NCI-H526 (cell line): Measurements from ENCODE around the gene SOWAHB.

ENCODE experiments used
- DNase-seq, 2 experiments: peaks; one replicate each; lab custom pipeline; 2025; lab: John Stamatoyannopoulos, UW

Gene SOWAHB, protein sequence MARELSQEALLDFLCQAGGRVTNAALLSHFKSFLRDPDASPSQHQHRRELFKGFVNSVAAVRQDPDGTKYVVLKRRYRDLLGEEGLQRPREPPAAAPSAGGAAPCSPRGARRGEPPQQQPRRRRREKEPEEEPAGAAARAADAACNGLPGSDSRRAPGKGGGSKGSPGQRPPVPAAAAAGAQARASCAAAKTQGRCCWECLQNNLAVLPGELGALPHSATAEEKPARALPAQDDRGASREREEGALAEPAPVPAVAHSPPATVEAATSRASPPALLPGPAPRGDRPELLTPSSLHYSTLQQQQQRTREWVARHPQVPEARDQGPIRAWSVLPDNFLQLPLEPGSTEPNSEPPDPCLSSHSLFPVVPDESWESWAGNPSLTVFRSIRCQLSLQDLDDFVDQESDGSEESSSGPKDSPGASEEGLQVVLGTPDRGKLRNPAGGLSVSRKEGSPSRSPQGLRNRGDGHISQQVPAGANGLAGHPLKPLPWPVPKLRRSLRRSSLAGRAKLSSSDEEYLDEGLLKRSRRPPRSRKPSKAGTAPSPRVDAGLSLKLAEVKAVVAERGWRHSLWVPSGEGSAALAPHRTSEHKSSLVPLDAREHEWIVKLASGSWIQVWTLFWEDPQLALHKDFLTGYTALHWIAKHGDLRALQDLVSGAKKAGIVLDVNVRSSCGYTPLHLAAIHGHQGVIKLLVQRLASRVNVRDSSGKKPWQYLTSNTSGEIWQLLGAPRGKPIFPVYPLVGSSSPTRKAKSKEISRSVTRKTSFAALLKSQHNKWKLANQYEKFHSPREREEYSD

DNA sequence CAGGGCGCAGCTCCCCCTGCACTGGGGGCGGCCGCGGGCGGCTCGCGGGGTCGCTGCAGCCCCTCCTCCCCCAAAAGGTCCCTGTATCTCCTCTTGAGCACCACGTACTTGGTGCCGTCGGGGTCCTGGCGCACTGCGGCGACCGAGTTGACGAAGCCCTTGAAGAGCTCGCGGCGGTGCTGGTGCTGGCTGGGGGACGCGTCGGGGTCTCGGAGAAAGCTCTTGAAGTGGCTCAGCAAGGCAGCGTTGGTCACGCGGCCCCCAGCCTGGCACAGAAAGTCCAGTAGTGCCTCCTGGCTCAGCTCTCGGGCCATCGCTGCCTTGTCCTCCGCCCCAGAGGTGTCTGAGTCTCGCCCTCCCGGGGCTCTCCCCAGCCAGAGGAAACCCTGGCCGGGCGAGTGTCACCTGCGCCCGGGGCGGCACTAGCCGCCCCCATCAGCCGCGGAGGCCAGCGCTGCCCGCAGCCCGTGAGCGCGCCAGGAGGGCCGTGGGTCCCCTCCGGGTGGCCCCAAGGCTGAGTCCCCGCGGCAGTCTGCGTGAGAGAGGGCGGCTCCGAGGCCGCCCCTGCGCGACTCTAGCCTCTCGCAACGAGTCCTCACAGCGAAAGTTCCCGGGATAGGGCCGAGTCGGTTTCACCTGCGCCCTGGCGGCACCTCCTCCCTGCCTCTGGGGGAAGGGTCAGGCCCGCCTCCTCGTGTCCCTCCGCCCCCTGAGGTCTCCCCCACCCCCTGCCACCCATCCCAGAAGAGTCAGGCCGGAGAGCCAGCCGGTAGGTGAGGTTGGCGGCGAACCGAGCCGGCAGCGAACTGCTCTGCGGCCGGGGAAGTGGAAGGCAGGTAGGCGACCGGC lies at the start of gene SOWAHB:
Gene SOWAHB, minus strand, starts transcription at position 609 of the 849 bp plus-strand sequence. Its CDS starts 295 bp downstream, at position 314.
- DNase-seq: peak; percentile 67 to 80

DNA sequence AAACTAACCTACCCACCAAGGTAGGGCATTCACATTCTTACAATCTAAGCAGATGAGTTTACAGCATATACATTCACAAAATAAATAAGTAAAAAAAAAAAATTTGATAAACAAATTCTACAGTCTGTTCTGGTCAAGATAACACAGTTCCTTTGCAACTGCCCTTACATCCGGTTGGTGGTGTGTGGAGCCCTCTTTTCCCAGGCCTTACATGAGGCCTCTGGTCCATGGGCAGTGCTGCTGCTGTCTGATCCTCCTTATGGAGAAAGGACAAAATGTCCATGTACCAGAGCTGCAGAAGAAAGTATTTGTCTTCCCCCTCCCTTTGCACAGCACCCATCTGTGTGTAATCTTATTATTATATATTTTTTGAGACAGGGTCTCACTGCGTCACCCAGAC lies 49.4 kb upstream of the SOWAHB start:
- peak; percentile 26 to 29 for DNase-seq

DNA sequence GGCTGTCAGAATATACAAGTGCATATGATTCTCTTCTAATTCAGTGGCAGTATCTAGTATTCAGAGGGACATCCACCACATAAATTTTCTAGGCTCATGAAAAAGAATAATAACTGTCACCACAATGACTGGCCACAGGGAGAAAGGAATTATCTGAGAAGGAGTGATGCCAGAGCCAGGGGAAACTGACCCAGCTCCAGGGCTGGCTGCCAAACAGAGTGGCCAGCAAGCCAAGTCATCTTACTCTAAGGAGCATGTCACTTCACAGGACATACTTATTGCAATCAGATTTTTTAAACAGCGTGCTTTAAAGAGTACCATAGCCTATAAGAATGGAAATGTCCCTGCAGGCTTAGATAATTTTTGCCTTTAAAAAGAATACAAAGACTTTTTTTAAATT lies 45.8 kb upstream of the SOWAHB start:
- no peak for DNase-seq

DNA sequence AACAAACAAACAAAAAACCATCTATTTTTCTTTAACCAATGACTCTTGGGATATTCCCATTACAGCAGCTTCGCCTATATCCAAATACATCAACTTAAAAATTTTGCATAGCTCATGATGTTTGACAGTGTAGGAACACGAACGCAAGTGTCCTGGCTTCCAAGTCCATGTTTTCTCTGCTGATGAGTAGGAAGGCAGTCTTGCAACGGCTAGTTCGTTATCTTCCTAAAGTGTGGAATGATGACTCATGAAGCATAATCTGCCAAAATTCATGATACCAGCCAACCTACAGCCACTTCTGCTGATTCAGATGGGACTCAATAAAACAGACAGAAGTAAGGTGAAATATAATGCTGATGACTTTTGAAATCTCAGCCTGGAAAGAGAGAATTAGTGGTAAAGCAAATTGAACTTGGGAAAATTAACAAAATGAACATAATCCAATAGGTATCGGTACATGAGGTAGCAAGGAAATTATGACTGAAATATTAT lies 45.2 kb upstream of the SOWAHB start:
- no peak for DNase-seq

DNA sequence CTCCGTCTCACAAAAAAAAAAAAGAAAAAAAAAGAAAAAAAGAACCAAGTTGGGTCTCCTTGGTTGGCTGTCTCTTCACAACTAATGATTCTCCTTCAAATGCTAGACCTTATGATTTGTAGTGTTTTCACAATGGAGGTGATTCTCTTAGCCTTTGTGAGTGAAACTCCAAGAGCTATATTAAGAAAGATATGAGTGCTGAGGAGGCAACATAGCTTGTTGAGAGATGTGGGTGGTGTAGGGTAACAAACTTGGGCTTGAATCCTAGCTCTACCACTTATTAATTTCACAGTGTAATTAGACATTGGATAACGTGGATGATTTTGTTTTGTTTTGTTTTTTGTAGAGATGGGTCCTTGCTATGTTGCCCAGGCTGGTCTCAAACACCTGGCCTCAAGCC lies 41.2 kb upstream of the SOWAHB start:
- no peak for DNase-seq

DNA sequence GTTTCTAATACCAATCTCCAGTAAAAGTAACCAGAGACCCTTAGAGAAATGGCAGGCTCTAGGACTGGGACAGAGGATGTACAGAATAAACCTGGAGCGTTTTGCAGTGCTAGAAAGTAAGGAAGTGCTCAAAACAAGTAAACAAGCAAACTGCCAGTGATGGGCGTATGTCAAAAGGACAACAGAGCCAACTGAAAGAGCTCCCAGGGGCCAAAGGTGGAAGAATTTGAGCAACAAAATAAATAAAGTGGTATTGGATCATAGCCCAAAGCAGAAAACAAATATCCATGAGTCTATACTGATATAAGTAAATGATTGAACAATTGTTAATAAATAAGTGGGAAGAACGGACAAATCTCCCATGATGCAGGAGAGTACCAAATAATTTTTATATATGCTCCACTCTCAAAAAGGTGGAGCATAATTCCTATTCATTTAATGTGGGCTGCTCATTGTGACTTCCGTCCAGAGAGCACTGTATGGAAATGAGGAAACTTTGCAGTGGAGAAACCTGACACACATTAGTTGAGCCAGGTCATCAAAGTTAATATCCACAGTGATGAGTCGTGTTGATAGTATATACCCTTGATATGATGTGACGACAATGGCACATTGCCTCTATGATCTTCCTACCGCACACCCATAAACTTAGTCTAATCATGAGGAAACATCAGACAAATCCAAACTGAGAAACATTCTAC lies 33.8 kb upstream of the SOWAHB start:
- no peak for DNase-seq

DNA sequence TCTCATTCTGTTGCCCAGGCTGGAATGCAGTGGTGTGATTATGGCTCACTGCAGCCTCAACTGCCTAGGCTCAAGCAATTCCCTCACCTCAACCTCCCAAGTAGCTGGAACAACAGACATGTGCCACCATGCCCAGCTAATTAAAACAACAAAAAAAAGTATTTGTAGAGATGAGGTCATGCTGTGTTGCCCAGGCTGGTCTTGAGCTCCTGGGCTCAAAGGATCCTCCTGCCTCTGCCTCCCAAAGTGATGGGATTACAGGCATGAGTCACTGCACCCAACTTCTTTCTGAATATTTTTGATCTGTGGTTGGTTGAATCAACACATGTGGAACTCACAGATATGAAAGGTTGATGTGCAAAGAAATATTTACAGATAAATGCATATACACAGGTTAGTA lies 33.1 kb upstream of the SOWAHB start:
- DNase-seq: no peak

DNA sequence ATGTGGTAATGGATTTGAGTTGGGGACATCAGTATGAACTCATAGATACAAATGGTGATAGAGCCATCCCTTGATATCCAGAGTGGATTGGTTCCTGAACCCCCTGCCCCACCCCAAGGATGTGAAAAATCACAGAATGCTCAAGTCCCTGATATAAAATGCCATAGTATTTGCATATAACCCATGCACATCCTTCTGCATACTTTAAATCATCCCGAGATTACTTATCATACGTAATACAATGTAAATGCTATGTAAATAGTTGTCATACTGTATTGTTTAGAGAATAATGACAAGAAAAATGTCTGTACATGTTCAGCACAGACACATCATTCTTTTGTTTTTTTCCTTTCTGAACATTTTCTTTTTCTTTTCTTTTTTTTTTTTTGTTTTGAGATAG lies 32.7 kb upstream of the SOWAHB start:
- DNase-seq: no peak

DNA sequence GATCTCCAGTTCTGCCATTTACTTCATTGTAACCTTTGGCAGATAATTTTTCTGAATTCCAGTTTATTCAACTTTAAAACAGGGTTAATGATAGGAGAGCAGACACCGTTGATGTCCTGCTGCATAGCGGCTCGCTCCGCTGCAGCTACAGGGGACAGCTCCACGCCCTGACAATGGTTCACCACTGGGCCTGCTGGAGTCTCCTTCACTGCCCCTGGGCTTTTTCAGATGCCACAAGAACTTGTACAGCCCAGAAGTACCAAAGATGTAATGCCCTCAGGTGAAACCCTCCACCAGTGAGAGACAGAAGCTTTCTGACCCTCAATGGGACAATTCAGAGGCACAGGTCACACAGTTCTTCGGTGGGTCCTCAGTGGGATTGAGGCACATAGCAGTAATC lies 28.9 kb upstream of the SOWAHB start:
- DNase-seq: no peak

DNA sequence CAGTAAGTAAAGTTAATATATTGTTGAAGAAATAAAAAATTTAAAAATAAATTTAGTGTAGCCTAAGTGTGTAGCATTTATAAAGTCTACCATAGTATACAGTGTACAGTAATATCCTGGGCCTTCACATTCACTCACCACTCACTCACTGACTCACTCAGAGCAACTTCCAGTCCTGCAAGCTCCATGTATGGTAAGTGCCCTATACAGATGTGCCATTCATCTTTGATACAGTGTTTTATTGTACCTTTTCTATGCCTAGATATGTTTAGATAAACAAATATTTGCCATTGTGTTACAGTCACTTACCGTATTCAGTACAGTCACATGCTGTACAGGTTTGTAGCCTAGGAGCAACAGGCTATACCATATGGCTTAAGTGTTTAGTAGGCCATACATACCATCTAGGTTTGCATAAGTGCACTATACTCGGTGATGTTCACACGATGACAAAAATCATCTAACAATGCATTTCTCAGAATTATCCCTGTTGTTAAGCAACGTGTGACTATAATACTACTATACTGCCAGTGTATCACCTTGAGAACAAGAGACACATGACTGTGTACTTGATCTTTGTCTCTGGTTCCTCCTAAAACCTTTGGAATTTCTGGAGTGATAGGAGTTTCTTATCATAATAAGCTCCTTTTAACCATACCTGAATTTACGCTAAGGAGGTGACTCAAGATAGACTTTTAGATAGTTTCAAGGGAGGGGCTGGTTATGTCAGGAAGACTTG lies 25.8 kb upstream of the SOWAHB start:
- no peak for DNase-seq

DNA sequence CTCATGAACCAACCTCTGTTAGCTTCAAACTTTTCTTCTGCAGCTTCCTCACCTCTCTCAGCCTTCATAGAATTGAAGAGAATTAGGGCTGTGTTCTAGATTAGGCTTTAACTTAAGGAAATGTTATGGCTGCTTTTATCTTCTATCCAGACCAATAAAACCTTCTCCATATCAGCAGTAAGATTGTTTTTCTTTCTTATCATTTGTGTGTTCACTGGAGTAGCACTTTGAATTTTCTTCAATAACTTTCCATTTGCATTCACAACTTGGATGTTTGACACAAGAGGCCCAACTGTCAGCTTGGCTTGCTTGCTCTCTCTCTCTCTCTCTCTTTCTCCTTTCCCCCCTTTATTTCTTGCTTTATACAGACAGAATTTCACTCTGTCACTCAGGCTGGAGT lies 22.8 kb upstream of the SOWAHB start:
- DNase-seq: no peak

DNA sequence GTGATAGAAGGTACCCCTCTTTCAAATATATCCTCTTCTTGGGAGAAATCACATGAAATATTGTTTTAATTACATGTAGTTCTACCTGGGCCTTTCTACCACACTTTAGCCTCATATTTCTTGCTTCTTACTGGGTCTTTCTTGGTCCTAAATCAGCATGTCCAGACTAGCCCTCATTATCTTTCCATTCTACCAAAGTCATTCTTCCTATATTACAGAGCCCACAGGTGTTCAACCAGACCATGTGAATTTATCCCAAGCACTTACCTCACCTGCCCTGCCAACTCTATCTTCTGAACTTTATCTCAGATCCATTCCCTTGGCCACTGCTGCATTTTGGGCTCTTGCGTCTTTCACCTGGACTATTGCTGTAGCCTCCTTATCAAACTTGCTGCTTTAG lies 11.8 kb upstream of the SOWAHB start:
- DNase-seq: no peak

DNA sequence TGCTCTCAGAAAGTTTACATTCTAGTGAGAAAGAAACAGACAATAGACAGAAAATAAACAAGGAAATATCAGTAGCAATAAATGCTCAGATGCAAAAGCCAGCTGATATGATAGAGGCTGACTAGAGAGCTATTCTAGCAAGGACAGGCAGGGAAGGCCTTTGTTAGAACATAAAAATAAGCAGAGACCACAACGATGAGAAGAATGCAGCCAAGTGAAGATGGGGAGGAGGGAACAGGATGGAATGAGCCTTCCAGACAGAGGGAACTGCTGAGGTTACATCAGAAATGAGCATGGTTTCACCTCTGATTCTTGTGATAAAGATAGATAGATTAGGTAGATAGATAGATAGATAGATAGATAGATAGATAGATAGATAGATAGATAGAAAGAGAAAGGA lies 7.6 kb upstream of the SOWAHB start:
- no peak for DNase-seq

DNA sequence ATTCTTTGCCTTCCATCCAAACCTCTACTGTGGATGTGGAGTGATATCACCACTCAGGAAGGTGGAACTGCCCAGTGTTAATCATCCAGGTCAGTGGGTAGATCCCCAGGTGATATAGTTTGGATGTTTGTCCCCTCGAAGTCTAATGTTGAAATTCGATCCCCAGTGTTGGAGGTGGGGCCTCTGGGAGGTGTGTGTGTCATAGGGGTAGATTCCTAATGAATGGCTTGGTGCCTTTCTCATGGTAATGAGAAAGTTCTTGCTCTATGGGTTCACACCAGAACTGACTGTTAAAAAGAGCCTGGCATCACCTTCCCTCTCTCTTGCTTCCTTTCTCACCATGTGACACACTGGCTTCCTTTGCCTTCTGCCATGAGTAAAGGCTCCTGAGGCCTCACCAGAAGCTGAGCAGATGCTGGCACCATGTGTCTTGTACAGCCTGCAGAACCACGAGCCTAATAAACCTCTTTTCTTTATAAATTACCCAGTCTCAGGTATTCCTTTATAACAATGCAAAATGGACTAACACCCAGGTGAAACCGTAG lies 6.8 kb upstream of the SOWAHB start:
- no peak for DNase-seq

DNA sequence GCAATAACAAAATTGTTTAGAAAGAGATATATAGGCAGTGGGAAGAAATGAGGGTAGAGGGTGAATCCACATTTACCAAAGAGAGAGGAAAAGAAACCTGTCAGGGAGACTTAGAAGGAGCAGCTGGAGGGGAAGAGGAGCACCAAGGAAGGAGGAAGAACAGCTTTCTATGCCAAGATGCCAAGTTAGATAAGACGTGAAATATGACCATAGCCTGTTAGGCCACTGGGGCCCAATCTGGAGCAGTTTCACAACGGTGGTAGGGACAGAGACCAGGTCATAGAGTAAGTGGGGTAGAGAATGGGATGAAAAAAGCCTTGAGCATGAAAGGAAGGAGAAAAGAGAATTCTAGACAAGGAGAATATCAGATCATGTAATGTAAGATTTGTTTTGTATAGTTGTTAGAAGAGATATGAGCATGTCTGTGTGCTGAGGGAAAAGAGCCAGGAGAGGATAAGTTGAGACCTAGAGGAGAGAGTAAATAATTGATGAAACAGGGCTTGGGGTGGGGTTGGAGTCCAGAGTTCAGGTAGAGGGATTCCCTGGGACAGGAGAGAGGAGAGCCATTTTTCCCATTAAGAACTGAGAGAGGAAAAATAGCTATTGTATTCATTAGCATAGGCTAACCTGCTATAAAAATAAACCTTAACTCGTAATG lies 4.4 kb upstream of the SOWAHB start:
- no peak for DNase-seq

DNA sequence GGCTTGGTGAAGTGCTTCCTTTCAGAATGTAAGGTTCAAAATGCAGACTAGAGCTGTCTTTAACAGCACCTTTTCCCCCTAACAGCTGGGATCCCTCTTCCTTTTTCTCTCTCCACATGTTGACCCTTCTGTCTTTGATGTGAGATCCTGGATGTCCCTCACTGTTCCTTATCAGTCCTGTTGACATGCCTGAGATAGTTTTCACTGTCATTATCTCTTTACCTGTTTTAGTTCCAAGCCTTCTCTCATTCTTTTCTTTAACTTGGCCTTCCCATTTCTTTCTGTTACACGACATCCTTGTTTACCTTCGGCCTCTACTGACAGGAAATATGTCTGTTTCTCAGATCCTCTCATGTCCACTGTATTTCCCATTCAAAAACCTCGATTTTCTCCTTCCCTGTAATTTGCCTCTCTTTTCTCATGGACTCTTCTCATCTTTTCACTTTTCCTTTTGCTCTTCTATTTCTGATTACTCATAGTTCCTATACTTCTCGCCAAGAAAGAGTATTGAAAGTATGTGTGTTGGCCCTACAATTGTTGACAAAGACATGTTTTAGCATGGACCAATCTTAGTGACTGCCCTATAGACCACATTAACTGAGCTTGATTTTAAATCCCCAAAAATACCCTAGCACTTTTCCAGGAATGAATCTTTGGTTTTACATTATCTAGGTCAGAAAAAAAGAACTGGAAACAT lies 1.2 kb upstream of the SOWAHB start:
- DNase-seq: no peak

DNA sequence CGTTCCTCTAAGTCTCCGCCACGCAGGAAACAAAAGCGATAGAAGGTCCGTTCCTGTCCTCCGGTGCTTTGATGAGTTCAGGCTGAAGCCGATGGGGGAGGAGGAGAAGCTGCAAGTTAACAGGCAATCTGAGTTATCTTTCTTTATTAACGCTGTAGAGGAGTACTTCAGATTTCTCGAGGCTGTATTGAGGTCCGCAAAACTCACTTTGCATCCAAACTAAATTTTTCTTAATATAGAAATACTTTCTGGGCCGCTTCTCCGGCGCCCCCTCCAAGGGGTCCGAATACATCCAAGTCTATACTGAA lies 395 bp upstream of the SOWAHB start:
- no peak for DNase-seq

DNA sequence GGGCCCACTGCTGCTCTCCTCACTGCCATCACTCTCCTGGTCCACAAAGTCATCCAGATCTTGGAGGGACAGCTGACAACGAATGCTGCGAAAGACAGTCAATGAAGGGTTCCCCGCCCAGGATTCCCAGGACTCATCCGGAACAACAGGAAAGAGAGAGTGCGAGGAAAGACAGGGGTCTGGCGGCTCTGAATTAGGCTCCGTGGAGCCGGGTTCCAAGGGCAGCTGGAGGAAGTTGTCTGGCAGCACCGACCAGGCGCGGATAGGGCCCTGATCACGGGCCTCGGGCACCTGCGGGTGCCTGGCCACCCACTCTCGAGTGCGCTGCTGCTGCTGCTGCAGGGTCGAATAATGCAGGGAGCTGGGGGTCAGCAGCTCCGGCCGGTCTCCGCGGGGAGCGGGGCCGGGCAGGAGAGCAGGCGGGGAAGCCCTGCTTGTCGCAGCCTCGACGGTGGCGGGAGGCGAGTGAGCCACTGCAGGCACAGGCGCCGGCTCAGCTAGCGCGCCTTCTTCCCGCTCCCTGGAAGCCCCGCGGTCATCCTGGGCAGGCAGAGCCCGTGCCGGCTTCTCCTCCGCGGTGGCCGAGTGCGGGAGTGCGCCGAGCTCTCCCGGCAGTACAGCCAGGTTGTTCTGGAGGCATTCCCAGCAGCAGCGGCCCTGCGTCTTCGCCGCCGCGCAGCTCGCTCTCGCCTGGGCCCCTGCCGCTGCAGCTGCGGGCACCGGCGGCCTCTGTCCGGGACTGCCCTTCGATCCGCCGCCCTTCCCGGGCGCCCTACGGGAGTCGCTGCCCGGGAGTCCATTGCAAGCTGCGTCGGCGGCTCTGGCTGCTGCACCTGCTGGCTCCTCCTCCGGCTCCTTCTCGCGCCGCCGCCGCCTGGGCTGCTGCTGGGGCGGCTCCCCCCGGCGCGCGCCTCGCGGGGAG lies 1.1 kb downstream of the SOWAHB start:
- peak in 1 of 2 experiments; percentile 79 for DNase-seq

DNA sequence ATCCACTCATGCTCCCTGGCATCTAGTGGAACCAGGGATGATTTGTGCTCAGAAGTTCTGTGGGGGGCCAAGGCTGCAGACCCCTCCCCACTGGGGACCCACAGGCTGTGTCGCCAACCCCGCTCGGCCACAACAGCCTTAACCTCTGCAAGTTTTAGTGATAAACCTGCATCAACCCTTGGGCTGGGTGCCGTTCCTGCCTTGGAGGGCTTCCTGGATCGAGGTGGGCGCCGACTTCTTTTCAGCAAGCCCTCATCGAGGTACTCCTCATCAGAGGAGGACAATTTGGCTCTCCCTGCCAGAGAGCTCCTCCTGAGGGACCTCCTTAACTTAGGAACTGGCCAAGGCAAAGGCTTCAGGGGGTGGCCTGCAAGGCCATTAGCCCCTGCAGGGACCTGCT lies 1.9 kb downstream of the SOWAHB start:
- no peak for DNase-seq
